NCI-H82 (cell line): ENCODE results near the gene TMEM79.
A peak's percentile ranks its signal among the peaks of the same experiment; 100 is the strongest.

Experiments used
- DNase-seq: peaks from one replicate; lab custom pipeline; 2025; lab: John Stamatoyannopoulos, UW

TMEM79 gene

DNA sequence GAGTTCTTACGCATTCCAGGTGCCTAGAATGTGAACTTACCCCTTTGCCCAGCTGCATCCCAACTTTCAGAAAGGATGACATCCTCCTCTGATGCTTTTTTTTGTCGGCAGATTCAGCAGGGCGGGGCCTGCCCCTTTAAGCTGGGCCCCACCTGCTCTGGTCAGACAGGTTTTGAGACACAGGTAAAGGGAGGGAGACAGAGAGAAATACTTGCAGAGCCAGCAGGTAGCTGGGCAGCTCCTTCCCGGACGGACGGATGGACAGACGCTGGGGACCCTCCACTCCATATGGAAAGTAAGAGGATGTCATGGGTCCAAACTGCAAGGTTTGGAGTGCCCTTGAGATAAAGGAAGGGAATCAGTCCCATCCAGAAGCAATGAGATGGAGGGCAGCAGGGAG lies at the start of gene TMEM79:
TSS of gene TMEM79 (plus strand) at position 214 of the 400 bp plus-strand sequence. CDS start 902 bp downstream, outside the sequence.
- no peak for DNase-seq

DNA sequence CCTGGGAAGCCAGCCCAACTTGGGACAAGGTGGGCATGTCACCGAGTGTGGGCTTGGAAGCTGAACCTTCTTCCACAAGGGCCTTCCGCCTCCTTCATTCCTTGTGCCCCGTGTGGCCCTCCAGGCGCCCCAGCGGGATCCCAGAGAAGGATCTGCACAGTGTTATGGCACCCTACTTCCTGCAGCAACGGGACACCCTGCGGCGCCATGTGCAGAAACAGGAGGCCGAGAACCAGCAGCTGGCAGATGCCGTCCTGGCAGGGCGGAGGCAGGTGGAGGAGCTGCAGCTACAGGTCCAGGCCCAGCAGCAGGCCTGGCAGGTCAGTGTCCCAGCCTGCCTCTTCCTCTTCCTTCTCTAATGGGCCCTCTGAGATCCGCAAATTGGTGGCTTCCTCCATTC lies 48.0 kb upstream of the TMEM79 start:
- no peak for DNase-seq

- no peak for DNase-seq
These were observed 45.9 kb upstream of the TMEM79 start for GRCh38 chr1:156238248-156238647.

DNA sequence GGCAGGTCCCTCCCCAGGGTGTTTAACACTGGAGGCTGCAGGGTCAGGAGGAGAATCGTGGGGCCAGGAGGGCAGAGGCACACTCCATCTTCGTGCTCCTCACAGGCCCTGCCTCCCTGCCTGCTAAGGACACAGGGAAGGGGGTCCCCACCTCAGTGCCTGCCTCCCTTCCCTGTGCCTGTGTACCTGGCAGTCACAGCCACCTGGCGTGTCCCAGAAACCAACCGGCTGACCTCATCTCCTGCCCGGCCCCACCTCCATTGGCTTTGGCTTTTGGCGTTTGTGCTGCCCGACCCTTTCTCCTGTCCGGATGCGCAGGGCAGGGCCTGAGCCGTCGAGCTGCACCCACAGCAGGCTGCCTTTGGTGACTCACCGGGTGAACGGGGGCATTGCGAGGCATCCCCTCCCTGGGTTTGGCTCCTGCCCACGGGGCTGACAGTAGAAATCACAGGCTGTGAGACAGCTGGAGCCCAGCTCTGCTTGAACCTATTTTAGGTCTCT lies 42.8 kb upstream of the TMEM79 start:
- DNase-seq = no peak

DNA sequence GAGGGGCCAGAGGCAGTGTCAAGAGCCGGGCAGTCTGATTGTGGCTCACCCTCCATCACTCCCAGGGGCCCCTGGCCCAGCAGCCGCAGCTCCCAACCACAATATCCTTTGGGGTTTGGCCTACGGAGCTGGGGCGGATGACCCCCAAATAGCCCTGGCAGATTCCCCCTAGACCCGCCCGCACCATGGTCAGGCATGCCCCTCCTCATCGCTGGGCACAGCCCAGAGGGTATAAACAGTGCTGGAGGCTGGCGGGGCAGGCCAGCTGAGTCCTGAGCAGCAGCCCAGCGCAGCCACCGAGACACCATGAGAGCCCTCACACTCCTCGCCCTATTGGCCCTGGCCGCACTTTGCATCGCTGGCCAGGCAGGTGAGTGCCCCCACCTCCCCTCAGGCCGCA lies 42.2 kb upstream of the TMEM79 start, which contains the start of gene BGLAP:
TSS of gene BGLAP (plus strand) at position 259 of the 400 bp plus-strand sequence. CDS start at position 307, 48 bp downstream.
- no peak for DNase-seq

- DNase-seq = no peak
These were observed 41.4 kb upstream of the TMEM79 start for GRCh38 chr1:156242738-156243137.

DNA sequence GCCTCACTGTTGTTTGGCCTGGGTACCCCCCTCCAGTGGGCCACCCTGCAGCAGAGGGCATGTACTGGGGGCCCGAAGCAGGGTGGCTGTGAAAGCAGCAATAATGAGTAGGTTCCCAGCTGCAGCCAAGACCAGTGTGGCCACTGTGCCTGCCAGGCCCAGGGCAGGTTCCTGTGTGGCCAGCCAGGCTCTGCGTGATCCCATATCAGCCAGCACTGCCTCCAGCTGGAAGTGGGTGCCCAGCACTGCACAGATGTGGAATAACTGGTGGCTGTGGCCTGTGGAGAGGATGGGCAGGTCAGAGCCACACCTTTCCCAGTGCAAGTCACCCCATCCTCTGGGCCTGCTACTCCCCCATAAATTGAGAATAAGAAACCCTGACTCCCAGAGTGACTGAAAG lies 40.0 kb upstream of the TMEM79 start:
- no peak for DNase-seq

- no peak for DNase-seq
These were observed 39.4 kb upstream of the TMEM79 start for GRCh38 chr1:156244712-156245111.

DNA sequence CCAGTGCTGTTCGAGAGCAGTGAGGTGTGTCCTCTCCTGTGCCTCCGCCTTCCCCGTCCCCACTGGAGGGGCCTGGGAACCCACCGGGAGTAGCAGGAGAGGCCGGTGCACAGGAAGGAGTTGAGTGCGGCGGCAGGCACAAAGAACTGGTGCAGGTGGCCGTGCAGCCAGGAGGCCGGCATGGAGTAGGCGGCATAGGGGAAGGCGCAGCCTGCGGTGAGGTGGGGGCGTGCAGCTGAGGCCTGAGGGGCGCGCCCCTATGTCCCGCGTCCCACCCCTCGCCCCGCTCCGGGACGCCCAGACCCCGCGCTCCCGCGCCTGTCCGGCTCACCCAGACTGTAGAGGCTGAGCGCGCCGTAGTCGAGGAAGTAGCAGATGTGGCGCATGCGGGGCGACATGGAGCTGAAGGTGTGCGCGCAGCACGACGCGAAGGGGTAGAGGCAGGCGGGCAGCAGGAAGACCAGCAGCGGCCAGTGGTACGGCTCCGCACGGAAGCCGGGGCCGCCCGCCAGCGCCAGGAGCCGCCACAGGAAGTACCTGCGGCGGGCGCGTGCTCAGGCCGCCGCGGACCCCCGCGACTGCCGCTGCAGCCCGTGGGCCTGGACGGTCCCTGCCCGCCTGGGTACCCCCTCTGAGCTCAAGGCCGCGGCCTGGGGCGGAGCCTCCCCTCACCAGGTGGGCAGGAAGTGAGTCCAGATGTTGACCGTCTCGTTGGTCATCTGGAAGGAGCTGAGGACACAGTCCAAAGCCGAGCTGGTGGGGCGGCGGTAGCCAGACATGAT lies 38.5 kb upstream of the TMEM79 start:
- peak; percentile 63 for DNase-seq

DNA sequence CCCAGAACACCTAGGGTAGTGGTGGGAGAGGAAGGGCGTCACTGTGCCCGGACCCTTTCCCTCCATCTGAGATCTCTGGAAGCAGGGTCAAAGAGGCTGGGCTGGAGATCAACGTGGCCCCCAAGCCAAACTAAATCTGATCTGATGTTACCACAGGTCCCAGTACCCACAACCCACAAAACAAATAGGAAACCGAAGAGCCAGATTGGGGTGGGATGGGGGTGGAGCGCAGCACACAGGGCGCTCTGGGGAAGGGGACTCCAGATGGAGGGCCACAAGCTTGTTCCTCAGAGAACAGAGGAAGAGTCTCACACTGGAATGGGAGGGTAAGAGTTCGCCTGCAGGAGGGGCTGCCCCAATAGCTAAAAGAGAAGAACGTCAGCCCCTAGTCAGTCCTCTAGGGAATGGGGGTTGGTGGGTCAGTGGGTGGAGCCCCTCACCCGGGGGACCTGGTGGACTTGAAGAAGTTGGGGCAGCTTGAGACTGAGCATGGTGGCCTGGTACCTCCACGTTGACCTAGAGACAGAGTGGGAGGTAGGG lies 37.8 kb upstream of the TMEM79 start:
- DNase-seq = peak; percentile 74

- DNase-seq = peak; percentile 74
These were observed 37.2 kb upstream of the TMEM79 start for GRCh38 chr1:156246781-156247459.

DNA sequence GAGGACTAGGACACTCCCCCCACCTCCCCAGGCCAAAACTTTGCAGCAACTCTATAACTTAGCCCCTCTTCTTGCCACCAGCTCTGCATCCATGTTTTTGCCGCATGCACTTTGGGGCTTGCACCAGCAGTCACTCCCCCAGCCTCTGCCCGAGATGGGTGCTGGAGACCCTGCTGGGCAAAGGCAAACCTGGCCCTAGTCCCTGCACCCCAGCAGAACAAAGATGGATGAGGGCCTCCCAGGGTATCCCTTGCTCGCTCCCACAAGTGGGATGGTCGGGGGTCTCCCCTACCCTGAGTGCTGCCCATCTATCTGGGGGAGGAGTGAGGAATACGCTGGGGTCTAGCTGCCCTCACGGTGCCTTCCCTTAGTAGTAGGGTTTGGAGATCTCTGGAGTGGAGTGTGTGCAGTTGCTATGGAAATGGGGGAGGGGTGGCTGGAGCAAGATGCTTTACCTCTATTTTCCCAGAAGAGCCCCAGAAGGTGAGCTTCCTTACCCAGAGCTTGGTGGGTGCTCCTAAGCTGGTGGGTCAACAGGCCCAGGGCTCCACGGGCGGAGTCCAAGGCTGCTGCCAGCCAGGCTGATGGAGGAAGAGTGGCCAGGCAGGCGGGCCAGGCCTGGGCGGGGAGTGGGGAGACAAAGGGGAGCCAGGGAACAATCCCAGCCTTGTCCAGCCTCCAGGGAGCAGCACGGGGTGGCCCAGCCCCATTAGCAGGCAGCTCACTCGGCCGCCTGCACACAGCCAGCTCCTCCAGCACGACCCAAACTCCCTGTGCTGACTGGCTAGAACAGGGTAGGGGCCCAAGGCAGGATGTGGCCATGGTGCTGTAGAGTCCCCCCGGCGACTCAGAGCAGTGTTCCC lies 36.4 kb upstream of the TMEM79 start, which contains the start of gene PAQR6:
TSS of gene PAQR6 (minus strand) at position 597 of the 863 bp plus-strand sequence. CDS start 1,325 bp downstream, outside the sequence.
- DNase-seq = peak; percentile 51

DNA sequence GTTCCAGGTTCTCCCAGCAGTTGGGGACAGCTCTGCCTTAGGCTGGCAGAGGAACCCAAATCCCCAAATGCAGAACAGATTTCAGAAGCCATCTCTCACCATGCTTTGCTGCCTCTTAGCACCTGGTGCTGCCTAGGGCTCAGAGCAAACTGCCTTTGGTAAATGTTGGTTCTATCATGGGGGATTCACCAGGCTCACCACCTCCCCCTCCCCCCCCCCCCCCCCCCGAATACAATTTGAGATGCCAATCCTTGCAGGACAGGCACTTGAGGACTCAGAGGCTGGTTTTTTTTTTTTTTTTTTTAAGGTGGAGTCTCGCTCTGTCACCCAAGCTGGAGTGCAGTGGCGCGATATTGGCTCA lies 35.8 kb upstream of the TMEM79 start:
- DNase-seq = peak; percentile 47

DNA sequence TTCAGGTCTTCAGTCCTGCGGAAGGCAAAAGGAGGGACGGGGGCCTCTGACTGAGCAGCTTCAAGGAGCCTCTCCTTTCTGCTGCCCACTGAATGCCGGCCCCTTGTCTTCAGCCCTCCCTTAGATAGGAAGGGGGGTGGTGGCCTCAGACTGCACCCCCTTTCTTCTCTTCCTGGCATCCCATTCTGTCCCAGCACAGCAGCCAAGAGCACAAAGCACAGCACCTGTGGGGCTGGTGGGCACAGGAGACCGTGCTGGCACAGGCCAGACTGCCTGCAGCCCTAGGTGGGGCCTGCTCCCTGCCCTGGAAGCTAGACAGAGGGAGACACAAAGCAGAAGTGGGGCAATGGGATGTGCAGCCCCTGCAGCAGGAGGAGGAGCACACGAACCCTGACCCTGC lies 34.5 kb upstream of the TMEM79 start:
- DNase-seq = no peak

DNA sequence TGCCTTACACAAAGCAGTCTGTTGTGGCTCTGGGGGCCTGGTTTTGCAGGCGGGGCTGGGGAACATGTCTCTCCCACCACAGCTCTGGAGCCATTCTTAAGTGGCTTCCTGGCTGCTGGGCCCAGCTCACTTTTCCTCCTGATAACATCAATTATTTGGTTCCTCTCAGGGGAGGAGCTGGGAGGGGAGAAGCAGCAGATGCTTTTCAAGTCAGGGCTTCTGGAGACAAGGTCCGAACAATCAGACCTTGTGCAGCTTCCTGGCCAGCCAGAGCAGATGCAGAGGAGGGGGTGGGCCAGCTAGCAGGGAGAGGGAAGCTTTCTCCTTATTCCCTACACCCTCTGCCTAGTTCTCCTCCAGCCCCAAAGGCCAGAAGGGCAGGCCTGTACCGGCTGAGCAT lies 32.6 kb upstream of the TMEM79 start:
- no peak for DNase-seq

DNA sequence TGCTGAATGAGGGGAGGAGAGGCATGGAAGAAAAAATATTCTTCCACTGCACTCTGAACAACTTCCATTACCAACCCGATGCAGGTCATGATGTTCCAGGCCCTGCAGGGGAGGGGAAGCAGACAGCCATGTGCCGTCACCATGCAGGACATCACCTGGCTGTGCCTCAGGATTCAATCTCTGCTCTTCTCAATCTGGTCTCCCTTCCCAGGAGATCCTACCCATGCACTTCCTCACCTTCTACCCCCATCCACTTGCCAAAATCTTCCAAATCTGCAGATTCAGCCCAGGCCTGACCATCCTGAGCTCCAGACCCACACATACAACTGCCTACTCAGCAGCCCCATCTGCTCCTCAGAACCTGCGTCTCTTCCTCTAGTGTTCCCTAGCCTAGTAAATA lies 30.5 kb upstream of the TMEM79 start:
- no peak for DNase-seq

GRCh38 chr1:156257711-156258110 lies 26.4 kb upstream of the TMEM79 start:
- no peak for DNase-seq

DNA sequence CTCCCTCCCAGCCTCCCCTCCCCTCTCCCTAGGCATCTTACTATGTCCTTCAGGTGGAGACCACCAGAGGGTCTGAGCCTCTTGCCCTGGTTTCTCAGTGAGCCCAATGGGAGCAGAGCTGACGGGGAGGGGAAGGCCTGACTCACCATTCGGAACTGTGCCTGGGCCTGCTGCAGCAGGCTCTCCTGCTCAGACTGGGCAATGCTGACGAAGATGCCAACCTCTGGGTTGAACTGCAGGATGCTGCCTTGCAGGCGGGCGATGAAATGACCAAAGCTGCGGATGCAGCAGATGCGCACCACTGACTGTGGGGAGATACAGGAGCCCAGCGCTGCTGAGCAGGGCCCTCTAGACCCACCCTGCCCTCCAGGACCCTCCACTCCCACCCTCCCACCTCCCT lies 25.3 kb upstream of the TMEM79 start:
- no peak for DNase-seq

- no peak for DNase-seq
These were observed 24.3 kb upstream of the TMEM79 start for GRCh38 chr1:156259805-156260204.

GRCh38 chr1:156260896-156261295 lies 23.2 kb upstream of the TMEM79 start:
- DNase-seq = no peak

GRCh38 chr1:156262461-156263287 lies 21.5 kb upstream of the TMEM79 start:
- DNase-seq = no peak
